GM18517 (cell line): ENCODE data around the gene ADARB1.

ENCODE experiments used
- ATAC-seq: cut with Tn5 transposase; IDR thresholded peaks from one replicate; pipeline ENCODE4 v1.9.1; 2021; ENCODE audit warnings: mild to moderate bottlenecking, moderate library complexity; ENCODE audit not compliant: unreplicated experiment

ADARB1 gene

GRCh38 chr21:45037986-45038385 is 36.4 kb upstream of the ADARB1 start:
- no peak for ATAC-seq

- ATAC-seq, result no peak
Observed at GRCh38 chr21:45039317-45040156, 34.8 kb upstream of the ADARB1 start.

- ATAC-seq, result no peak
Observed at GRCh38 chr21:45040157-45040711, 34.1 kb upstream of the ADARB1 start.

GRCh38 chr21:45040739-45041138 is 33.6 kb upstream of the ADARB1 start:
- ATAC-seq, result no peak

GRCh38 chr21:45041351-45041805 is 33.0 kb upstream of the ADARB1 start:
- ATAC-seq, result no peak

- no peak for ATAC-seq
Observed at GRCh38 chr21:45041984-45042663, 32.3 kb upstream of the ADARB1 start.

- ATAC-seq, result no peak
Observed at GRCh38 chr21:45042664-45043161, 31.7 kb upstream of the ADARB1 start.

- no peak for ATAC-seq
Observed at GRCh38 chr21:45043541-45044020, 30.8 kb upstream of the ADARB1 start.

- no peak for ATAC-seq
Observed at GRCh38 chr21:45045481-45045880, 28.9 kb upstream of the ADARB1 start.

- ATAC-seq, result no peak
Observed at GRCh38 chr21:45047257-45047656, 27.1 kb upstream of the ADARB1 start.

- ATAC-seq, result no peak
Observed at GRCh38 chr21:45048026-45048698, 26.2 kb upstream of the ADARB1 start.

- no peak for ATAC-seq
Observed at GRCh38 chr21:45048968-45049367, 25.4 kb upstream of the ADARB1 start.

- ATAC-seq, result no peak
Observed at GRCh38 chr21:45049714-45050344, 24.6 kb upstream of the ADARB1 start.

- ATAC-seq, result no peak
Observed at GRCh38 chr21:45050345-45050796, 24.0 kb upstream of the ADARB1 start.

GRCh38 chr21:45050797-45051489 is 23.4 kb upstream of the ADARB1 start:
- ATAC-seq, result no peak

GRCh38 chr21:45051580-45052434 is 22.6 kb upstream of the ADARB1 start:
- ATAC-seq, result no peak

- ATAC-seq, result no peak
Observed at GRCh38 chr21:45052960-45053359, 21.4 kb upstream of the ADARB1 start.

GRCh38 chr21:45053561-45054226 is 20.7 kb upstream of the ADARB1 start:
- no peak for ATAC-seq
